Left lung (tissue), 10 donors: Measurements from ENCODE around the gene DND1. TPM values are rescaled to one million over a fixed set of nuclear protein-coding genes. Genes with fewer than 3 reads are reported as not detected.
A peak's percentile ranks its signal among the peaks of the same experiment; 100 is the strongest.
"Not testable (repeated sequence)": the region's sequence is repeated elsewhere in the genome, so short reads cannot be mapped to it uniquely, and the experiment has no call there.

Source experiments
- ATAC-seq: fragments of 200-7000 bp; cut with Tn5 transposase; one replicate; pipeline ENCODE4 v1.9.1; 2020; ENCODE audit warnings: moderate library complexity
- DNase-seq, 4 donors: peaks; one replicate each; pipeline ENCODE4 v3.0.0-alpha.2; 2013 to 2020
- H3K27ac ChIP-seq, 2 donors: fragments of 200-600 bp; sonication (generic) in 1 of 2; one replicate each; pipeline versions ENCODE4 v1.5.0 to v1.8.0; 2020 to 2021
- H3K27me3 ChIP-seq, 2 donors: fragments of 200-600 bp; sonication (generic) in 1 of 2; one replicate each; pipeline versions ENCODE4 v1.5.0 to v1.8.0; 2020 to 2021
- H3K36me3 ChIP-seq, 2 donors: fragments of 200-600 bp; sonication (generic) in 1 of 2; one replicate each; pipeline versions ENCODE4 v1.5.0 to v1.8.0; 2020 to 2021
- H3K4me1 ChIP-seq, 2 donors: fragments of 200-600 bp; one replicate each; pipeline ENCODE4 v1.8.0; 2021
- H3K4me3 ChIP-seq, 2 donors: fragments of 200-600 bp; sonication (generic) in 1 of 2; one replicate each; pipeline versions ENCODE4 v1.5.0 to v1.8.0; 2020 to 2021; ENCODE audit warnings: mild to moderate bottlenecking in 1 of 2
- H3K9me3 ChIP-seq, 2 donors: fragments of 200-600 bp; sonication (generic) in 1 of 2; one replicate each; pipeline versions ENCODE4 v1.5.0 to v1.8.0; 2020 to 2021
- CTCF ChIP-seq, 2 donors: fragments of 200-600 bp; sonication (generic) in 1 of 2; IDR thresholded peaks; one replicate each; pipeline versions ENCODE4 v1.5.0 to v1.8.0; 2021; ENCODE audit warnings: antibody characterized with exemption in 2 of 2
- intact Hi-C, 2 donors: fragments of 100-400 bp; cut with DNase I; formaldehyde crosslinking; loops; one replicate each; pipeline versions ENCODE4 v1.11.2 to v1.14.2; 2022
- polyA plus RNA-seq, 6 donors: library from polyadenylated mRNA; unstranded; fragments of 120-200 nt; gene quantifications; one replicate each; pipeline ENCODE4 v1.2.1, GENCODE V29; 2013; ENCODE audit not compliant: insufficient read length in 6 of 6
- total RNA-seq, 2 donors: library from RNA; stranded (reverse); fragmentation: NEBNext Ultra II Directional; extraction: Animal tissue kit (Norgen Biotek cat#: 25700); gene quantifications; one replicate each; pipeline ENCODE4 v1.2.1, GENCODE V29; 2021
- donor health status: DM: no; HTN: yes; CAD: no.
- donor health status: DM: no; HTN: no; CAD: no.

The DND1 gene
- total and polyA plus RNA-seq, 8 donors, result 0.36 to 1.3 (median 0.58) TPM; not detected in 2

- peaks cover 0 to 10% of the 10 kb centered on the region in 2 donors for H3K4me1 ChIP-seq
- H3K27me3 ChIP-seq, result no peaks in the 10 kb centered on the region
- H3K27ac ChIP-seq, result peak overlapping the region; percentile 90 to 93
- H3K4me3 ChIP-seq, result peak overlapping the region in 1 of 2 donors; percentile 67
- DNase-seq (no peak), ATAC-seq (no peak)
- no peak for TF ChIP-seq CTCF (IDR thresholded peaks at IDR 0.05)
- H3K9me3 ChIP-seq, result no peaks in the 10 kb centered on the region
- intact Hi-C loops, result no loop called here
- peaks cover 0 to 10% of the 10 kb centered on the region in 2 donors for H3K36me3 ChIP-seq
These were observed 38.4 kb upstream of the DND1 start for GRCh38 chr5:140711794-140712193.

GRCh38 chr5:140710899-140711552 lies 37.6 kb upstream of the DND1 start:
- intact Hi-C loops, result no loop called here
- Histone ChIP-seq H3K4me3 (peak overlapping the region; percentile 47 to 67), H3K36me3 (peaks cover 0 to 17% of the 10 kb centered on the region in 2 donors), H3K27me3 (no peaks in the 10 kb centered on the region), H3K27ac (peak overlapping the region; percentile 90 to 93), H3K9me3 (no peaks in the 10 kb centered on the region), H3K4me1 (peaks cover 0 to 10% of the 10 kb centered on the region in 2 donors)
- TF ChIP-seq CTCF (IDR thresholded peaks at IDR 0.05), result no peak
- peak; percentile 93 for ATAC-seq
- peak; percentile 83 to 91 (median 90) for DNase-seq

DNA sequence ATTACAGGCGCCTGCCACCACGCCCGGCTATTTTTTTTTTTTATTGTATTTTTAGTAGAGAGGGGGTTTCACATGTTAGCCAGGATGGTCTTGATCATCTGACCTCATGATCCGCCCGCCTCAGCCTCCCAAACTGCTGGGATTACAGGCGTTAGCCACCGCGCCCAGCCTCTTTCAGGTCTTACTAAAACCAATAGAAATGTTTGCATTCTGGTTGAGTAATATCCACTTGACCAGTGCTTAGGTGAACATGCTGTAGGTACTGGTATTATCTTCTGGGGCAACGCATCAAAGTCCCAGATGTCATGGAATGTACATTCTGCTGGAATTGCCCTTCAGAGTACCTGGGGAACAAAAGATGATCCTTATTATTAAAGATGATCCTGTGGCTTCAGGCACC lies 35.4 kb upstream of the DND1 start:
- H3K4me3 ChIP-seq, H3K27ac ChIP-seq, ATAC-seq, H3K9me3 ChIP-seq, H3K27me3 ChIP-seq, intact Hi-C loops, DNase-seq: not testable (repeated sequence)
- peaks cover 0 to 40% of the 10 kb centered on the region in 2 donors for H3K36me3 ChIP-seq
- peaks cover 0 to 10% of the 10 kb centered on the region in 2 donors for H3K4me1 ChIP-seq

GRCh38 chr5:140707812-140708211 lies 34.4 kb upstream of the DND1 start:
- no peak for ATAC-seq
- Histone ChIP-seq H3K4me1 (peaks cover 0 to 10% of the 10 kb centered on the region in 2 donors), H3K9me3 (no peaks in the 10 kb centered on the region), H3K27me3 (no peaks in the 10 kb centered on the region), H3K36me3 (peaks cover 0 to 49% of the 10 kb centered on the region in 2 donors), H3K27ac (no peak overlapping the region), H3K4me3 (no peak overlapping the region)
- no peak for DNase-seq
- no peak for TF ChIP-seq CTCF (IDR thresholded peaks at IDR 0.05)
- intact Hi-C loops, result no loop called here

GRCh38 chr5:140700177-140701144 lies 27.1 kb upstream of the DND1 start, which contains the start of gene ZMAT2:
ZMAT2 (plus strand) TSS chr5:140700447; CDS start chr5:140700461, 14 bp downstream.
- Histone ChIP-seq H3K27me3 (no peaks in the 10 kb centered on the region), H3K27ac (peak within 1 kb of the TSS; percentile 20 to 80), H3K9me3 (no peaks in the 10 kb centered on the region), H3K36me3 (peaks cover 0 to 85% of the 10 kb centered on the region in 2 donors), H3K4me1 (peaks cover 6 to 20% of the 10 kb centered on the region in 2 donors), H3K4me3 (peak within 1 kb of the TSS; percentile 85 to 91)
- ATAC-seq, result peak; percentile 99
- intact Hi-C loops, result no loop called here
- no peak for TF ChIP-seq CTCF (IDR thresholded peaks at IDR 0.05)
- DNase-seq, result peak; percentile 91 to 97 (median 95)
